GM18868 (cell line): ENCODE results near the gene LPCAT2.

ENCODE experiments used
- ATAC-seq: cut with Tn5 transposase; IDR thresholded peaks from one replicate; pipeline ENCODE4 v1.9.1; 2021; ENCODE audit warnings: mild to moderate bottlenecking, moderate library complexity; ENCODE audit not compliant: unreplicated experiment

Gene LPCAT2

DNA sequence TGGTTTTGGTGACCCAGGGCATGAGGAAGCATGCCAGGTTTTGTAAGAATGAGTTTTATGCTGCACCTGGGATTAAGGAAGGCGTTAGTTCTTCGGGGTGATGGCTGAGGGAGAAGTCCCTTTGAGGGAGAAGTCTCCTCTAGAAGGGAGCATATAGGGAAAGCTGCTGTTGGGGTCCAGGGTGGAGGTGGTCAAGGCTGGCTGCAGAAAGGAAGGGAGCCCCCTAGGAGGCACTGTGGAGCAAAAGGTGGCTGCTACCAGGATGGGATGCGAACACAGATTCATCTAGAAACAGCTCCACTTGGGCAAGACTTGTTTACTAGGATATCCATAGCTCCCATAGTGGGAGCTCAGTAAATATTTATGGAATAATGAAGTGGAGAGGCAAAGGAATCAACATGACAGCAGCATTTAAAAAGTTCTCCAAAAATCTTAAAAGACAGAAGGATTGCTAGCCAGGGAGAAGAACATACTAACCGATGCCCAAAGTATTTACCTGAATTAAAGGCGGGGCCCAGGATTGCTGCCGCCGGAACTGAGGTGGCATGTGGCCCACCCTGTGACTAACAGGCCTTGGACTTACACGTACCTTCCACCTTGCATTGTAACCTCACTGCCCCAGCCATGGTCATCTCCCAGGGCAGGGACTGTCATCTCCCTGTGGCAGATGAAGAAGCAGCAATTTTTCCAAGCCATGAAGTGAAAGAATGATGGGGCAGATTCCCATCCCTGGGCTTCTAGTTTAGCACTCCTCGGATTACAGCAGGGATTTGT lies 7.1 kb upstream of the LPCAT2 start:
- ATAC-seq = no peak

DNA sequence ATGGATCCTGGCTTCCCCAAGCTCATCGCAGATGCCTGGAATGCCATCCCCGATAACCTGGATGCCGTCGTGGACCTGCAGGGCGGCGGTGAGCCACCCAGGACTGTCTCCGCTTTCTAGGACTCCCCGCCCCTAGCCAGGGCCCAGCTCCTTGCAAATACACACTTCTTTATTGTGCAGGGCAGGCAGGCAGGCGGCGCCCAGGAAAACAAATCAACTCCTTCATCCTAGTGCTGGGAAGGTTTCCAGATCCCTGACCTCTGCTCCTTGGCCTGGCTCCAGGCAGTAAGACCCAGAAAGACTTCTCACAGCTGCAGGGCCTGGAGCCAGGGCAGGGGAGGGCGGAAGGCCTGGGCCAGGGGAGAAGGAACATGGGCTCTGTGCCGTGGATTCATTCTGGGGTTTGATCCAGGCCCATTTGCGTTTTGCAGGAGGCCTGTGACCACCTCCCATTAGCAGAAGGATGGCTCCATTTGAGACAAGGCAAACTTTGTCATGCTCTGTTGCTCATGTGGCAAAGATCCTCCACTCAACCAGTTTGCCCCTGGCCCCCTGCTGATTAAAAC lies 6.0 kb upstream of the LPCAT2 start:
- ATAC-seq = no peak

DNA sequence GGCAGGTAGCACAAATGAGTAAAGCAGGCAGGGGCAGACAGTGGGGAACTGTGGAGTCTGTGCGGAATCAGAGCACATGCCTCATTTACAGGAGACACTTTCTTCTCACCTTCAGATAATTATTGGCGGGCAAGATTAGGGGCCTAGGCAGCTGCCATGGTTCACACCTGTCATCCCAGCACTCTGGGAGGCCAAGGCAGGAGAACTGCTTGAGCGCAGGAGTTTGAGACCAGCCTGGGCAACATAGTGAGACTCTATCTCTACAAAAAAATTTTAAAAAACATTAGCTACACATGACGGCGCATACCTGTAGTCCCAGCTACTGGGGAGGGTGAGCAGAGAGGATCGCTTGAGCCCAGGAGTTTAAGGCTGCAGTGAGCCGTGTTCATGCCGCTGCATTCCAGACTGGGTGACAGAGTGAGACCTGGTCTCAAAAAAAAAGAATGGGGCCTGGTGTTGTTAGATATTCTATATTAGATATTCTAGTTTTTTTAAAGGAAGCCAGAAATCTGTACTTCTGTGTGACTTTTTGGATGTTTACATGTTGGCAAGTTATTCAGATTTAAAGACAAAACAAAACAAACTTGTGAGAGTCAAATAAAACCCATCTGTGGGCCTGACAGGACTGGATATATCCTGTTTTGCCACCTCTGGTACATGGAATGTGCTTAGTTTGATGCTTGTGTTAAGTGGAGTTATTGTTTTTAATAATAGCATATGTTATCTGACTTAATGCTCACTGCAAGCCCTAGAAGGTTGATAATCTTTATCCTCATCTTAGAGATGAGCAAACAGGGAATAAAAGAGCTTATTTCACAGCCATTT lies 4.9 kb upstream of the LPCAT2 start:
- ATAC-seq = no peak

DNA sequence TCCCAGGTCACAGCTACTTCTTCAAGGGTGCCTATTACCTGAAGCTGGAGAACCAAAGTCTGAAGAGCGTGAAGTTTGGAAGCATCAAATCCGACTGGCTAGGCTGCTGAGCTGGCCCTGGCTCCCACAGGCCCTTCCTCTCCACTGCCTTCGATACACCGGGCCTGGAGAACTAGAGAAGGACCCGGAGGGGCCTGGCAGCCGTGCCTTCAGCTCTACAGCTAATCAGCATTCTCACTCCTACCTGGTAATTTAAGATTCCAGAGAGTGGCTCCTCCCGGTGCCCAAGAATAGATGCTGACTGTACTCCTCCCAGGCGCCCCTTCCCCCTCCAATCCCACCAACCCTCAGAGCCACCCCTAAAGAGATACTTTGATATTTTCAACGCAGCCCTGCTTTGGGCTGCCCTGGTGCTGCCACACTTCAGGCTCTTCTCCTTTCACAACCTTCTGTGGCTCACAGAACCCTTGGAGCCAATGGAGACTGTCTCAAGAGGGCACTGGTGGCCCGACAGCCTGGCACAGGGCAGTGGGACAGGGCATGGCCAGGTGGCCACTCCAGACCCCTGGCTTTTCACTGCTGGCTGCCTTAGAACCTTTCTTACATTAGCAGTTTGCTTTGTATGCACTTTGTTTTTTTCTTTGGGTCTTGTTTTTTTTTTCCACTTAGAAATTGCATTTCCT lies 3.4 kb upstream of the LPCAT2 start:
- ATAC-seq = no peak

DNA sequence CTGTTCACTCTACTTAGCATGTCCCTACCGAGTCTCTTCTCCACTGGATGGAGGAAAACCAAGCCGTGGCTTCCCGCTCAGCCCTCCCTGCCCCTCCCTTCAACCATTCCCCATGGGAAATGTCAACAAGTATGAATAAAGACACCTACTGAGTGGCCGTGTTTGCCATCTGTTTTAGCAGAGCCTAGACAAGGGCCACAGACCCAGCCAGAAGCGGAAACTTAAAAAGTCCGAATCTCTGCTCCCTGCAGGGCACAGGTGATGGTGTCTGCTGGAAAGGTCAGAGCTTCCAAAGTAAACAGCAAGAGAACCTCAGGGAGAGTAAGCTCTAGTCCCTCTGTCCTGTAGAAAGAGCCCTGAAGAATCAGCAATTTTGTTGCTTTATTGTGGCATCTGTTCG lies 2.8 kb upstream of the LPCAT2 start:
- ATAC-seq = no peak

DNA sequence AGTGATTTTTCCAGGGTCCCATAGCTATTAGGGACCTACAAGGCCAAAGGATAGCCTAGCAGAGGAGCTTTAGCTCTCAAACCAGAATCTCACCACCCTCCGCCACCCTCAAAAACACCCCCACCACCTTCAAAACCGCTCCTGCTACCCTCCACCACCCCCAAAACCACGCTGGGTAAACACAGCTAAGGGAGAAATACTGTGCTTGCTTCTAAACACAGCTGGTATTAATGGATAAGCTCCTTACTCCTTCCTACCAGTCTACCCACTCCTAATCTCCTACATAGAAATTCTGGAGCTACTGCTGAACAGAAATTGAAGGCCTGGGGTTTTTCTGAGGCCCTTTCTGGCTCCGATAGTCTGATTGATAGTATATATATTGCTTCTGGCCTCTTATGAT lies 2.2 kb upstream of the LPCAT2 start:
- ATAC-seq = no peak

DNA sequence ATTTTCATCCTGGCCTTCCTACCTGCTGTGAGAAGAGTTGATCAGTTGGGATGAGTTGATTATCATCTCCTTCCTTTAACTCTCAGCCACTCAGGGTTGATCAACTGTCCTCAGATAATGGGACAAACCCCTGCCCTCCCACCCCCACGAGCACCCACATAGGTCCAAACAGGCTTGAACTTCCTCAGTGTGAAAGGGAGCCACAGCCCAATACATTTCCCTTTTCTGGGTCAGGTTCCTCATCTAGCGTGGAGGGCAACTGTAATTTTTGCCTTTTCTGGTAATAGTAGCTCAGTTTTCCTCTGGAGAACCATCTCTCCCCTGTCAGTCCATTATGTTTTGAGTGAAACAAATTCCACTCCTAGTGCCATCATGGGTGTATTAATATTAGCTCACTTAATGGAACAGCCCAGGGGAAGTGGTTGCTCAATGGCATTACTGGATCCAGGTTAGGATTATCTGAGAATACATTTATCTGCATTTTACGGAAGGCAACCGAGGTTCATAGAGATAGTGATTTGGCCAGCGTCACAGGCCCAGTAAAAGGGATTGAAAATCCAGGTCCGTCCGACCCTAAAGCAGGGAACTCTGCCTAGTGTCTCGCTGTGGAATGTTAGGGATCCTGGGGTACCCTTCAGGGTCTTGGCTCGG lies 476 bp upstream of the LPCAT2 start:
- no peak for ATAC-seq

DNA sequence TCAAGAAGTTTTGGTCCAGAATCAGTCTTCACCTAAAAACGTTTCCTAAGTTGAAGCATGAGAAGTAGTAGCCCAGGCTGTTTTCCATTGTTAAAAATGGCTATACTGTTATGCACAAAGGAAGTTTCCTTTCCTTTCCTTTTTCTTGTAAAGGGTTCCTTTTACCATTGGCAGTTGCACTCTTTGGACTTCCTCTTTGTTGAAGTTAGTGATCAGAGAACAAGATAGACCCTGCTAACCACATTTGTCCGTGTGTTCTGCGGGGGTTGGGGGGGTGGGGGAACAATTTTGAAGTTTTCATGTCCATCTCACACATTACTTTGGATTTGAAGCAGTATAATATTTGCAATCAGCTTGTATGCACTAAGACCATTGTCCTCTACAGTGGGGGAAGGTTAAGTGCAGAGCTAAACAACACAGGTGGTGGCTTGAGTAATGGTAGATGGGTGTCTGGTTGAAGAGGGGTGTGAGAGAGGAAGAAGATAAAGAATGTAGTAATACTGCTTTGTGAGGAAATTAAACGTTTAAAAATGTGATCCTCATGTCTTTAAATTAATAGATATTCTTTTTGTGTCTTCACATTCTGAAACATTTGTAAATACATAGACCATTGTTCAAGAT lies 1.4 kb downstream of the LPCAT2 start:
- ATAC-seq = no peak

DNA sequence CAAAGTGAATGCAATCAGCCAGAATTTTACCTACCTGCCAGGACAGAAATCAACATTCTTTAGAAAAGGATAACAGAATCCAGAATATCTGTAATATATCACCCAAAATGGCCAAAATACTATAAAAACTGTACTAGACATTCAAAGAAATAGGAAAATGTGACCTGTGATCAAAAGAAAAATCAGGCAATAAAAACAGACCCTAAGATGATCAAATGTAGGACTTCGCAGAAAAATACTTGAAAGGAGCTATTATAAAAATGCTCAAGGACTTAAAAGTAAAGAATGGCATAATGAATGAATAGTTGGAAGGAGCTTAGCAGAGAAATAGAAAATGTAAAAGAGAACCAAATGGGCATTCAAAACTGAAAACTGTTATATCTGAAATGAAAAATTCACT lies 4.1 kb downstream of the LPCAT2 start:
- no peak for ATAC-seq

DNA sequence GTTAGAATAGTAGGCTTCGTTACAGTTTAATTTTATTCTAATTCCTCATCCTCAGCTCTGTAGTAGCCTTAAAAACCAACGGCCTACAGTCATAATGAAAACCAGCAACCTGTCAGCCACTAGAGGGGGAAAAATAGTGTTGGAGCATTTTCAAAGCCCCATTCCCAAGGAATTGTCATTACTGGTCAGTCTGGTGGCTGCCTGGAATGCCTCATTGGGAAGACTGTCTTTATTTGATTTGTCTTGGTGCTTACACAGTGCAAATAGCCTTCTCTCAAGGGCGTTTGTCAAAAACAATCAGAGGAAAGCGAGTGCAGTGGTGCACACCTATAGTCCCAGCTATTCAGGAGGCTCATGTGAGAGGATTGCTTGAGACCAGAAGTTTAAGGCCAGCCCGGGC lies 4.7 kb downstream of the LPCAT2 start:
- ATAC-seq = no peak

DNA sequence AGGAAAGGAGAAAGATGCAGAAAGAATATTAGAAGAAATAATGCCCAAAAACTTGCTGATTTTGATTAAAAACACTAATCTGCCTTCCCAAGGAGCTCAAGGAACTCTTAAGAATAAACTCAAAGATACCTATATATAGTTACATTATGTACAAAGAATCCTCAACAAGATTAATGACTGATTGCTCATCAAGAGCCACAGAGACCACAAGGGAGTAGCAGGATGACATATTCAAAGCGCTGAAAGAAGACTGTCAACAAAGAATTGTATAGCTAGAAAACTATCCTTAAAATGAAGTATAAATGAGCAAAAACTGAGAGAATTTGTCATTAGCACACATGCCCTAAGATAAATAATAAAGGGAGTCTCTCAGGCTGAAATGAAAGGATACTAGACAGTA lies 6.2 kb downstream of the LPCAT2 start:
- ATAC-seq = no peak

DNA sequence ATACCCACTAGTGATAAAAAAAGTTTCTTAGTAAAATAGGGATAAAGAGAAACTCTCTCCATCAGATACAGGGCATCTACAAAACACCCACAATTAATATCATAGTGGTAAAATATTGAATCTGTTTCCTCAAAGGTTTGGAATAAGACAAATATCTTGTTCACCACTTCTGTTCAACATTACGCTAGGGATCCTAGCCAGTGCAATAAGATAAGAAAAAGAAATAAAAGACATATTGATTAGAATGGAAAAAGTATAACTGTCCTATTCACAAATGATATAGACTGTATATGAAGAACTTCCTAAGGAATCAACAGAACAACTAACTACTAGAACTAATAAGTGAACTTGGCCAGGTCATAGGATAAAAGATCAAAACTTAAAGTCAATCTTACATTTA lies 12.9 kb downstream of the LPCAT2 start:
- ATAC-seq = no peak

DNA sequence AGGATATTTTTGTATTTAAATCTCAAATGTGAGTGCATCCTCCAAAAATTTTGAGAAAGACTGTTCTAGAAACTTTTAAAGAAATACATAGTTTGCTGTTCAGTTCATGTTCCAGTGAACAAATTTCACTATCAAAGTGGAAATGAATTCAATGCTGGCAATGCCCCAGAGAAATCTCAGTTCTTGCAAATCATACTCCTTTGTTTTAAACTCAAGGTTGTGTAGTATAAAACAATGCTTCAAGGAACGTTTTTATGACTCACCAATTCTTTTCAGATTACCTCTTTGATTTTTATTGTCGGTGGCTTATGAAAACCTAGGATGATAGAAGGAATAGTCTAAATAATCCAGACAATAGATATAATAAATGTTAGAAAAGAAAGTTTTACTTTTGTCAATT lies 17.6 kb downstream of the LPCAT2 start:
- no peak for ATAC-seq

DNA sequence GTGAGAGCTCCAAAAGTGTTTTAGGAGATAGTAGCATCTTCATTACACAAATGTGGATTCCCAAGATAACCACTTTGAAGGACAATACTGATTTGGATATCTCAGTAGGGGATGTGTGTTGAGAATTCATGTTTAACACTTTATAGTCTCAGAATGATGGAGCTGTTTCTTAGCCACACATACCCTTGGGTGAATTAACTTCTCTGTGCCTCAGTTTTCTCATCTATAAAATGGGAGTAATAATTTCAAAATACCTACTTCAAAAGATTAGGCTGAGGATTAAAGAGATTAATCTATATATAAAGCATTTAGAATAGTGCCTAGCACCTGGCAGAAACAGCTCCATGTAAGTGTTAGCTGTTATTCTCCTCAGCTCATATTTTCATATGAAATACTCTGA lies 19.0 kb downstream of the LPCAT2 start:
- ATAC-seq = no peak

DNA sequence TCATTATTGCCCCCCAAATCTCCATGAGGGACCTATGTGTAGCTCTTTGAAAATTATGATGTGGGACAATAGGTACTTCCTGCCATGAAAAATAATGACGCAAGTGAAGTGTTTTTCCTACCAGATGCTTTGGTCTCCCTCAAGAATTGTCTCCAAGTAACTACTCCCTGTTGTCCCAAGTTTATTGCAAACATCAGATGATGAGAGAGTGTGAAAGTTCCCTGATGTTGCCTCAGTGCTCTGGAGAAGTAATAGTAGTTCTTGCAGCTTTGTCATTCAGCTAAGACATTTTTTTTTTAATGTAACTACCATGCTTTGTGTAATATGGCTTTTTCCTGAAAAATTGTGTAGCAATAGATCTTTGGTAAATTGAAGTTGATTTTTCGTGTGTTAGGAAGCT lies 20.1 kb downstream of the LPCAT2 start:
- no peak for ATAC-seq

DNA sequence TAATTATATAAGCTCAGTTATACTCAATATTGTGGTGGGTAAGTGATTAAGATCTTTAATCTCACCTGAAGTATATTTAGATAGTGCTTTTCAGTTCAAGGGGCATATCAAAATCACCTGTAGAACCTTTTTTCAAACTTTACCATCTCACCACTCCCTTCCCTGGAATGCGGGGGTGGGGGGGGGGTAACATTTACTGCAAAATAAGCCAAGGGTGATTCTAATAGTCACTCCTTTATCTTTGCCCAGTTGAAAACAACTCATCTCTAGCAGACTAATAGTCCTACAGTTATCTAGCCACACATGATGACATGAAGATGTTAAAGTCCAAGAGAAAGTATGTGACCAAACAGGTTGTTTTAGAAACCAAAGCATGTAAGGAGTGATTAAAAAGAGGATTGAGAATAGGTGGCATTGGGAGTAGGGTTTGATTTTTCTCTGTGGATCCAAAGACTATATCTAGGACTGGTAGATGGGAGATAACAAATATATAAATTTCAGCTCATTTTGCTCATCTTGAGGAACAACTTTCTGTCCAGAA lies 21.5 kb downstream of the LPCAT2 start:
- ATAC-seq = no peak

DNA sequence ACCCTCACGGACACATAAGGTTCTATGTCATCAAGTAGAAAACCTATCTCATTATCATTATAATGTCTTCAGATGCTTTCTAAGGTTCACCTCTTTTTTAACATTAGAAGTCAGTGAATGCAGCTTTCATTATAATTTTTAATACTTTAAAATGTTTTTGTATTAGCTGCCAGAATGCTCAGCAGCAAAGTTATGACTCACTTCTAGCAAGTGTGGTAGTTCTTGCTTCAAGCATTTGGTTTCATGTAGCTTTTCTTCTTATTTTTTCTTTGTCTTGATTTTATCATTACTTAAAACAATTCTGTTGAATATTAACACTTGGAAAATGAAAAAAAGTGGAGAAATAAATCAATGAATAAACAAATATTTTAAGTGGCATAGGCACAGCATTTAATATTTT lies 23.4 kb downstream of the LPCAT2 start:
- ATAC-seq = no peak

DNA sequence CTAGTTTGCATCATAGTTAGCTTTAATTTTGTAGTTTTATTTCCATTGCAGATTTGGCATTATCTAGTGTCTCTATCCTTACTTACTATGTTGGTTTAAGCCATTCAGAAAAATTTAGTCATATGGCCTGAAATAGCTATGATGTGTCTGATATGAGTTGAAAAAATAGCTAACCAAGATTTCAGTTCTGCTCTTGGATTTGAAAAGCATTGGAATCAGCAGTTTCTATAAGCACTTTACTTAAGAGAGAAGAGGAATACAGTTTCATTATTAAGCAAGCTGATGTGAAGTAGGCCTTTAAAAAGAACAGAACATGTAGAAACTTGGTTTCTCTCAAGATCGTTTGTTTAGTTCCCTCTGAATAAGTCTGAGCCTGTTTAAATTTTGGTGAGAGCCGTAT lies 25.9 kb downstream of the LPCAT2 start:
- no peak for ATAC-seq

DNA sequence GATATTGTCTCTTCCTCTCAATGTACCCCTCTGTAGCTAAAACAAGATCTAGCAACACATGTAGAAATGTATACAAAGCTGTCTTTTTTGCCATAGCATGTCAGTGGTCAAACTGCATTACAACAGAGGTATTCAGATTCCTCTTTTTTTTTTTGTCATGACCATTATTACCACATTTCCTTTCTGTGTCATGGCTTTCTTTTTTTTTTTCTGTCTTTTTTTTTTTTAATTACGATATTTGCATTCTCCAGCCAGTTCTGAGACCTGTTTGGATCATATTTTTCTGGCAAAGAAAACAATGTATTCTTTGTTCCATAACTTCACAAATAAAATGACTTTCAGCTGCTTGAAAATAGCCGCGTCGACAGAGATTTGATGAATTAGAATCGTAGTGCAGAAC lies 30.2 kb downstream of the LPCAT2 start:
- no peak for ATAC-seq

DNA sequence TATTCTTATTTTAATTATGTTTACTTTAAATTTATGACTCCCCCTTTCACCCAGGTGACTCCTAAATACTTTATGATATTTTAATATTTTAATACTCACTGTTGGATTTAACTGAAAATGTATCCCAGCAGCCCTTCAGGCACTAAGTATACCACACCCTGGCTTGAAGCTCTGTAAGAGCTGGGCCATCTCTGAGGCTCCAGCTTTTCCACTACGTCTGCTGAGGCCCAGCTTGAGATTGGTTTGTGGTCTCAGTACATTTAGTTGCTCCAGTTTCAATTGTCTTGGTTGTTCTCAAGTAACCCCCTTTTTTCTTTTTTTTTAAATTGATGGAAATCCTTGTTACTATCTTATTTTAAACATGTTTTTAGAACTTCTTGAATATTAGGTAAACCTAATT lies 30.6 kb downstream of the LPCAT2 start:
- no peak for ATAC-seq
